Chondrocyte (in vitro differentiated cells): ENCODE data around the gene TLDC2. TPM values are rescaled to one million over a fixed set of nuclear protein-coding genes. Genes with fewer than 3 reads are reported as not detected.
"Not testable (repeated sequence)": the region's sequence is repeated elsewhere in the genome, so short reads cannot be mapped to it uniquely, and the experiment has no call there.

Source experiments
- DNase-seq: peaks from one replicate; pipeline ENCODE4 v3.0.0; 2021; ENCODE audit warnings: mixed read lengths, low spot score
- H3K27ac Mint-ChIP-seq: one replicate; pipeline ENCODE4 v1.8.0; 2021; ENCODE audit warnings: mild to moderate bottlenecking, moderate library complexity, mixed read lengths; ENCODE audit not compliant: unreplicated experiment
- H3K27me3 Mint-ChIP-seq: 2 replicates; pipeline ENCODE4 v1.8.0; 2021; ENCODE audit warnings: low read depth, mixed read lengths
- H3K36me3 Mint-ChIP-seq: 2 replicates; pipeline ENCODE4 v1.8.0; 2021; ENCODE audit warnings: low read depth, mixed read lengths
- H3K4me1 Mint-ChIP-seq: 2 replicates; pipeline ENCODE4 v1.8.0; 2021; ENCODE audit warnings: low read depth, mild to moderate bottlenecking, mixed read lengths
- H3K4me3 Mint-ChIP-seq: one replicate; pipeline ENCODE4 v1.8.0; 2021; ENCODE audit warnings: mild to moderate bottlenecking, moderate library complexity, mixed read lengths; ENCODE audit not compliant: unreplicated experiment
- H3K9me3 Mint-ChIP-seq: 2 replicates; pipeline ENCODE4 v1.8.0; 2021; ENCODE audit warnings: low read depth, mixed read lengths
- total RNA-seq: library from RNA; stranded (reverse); gene quantifications from 3 replicates; pipeline ENCODE4 v1.2.1, GENCODE V29; 2021
- TF ChIP-seq, protein P1 (sequence below): fragments of 200-600 bp; sonication (generic); IDR thresholded peaks from 2 replicates; pipeline ENCODE4 v1.5.0; 2021; ENCODE audit warnings: antibody characterized with exemption, mild to moderate bottlenecking, moderate library complexity

Gene TLDC2
- total RNA-seq, 1 donor from 2014 or later: not detected

DNA sequence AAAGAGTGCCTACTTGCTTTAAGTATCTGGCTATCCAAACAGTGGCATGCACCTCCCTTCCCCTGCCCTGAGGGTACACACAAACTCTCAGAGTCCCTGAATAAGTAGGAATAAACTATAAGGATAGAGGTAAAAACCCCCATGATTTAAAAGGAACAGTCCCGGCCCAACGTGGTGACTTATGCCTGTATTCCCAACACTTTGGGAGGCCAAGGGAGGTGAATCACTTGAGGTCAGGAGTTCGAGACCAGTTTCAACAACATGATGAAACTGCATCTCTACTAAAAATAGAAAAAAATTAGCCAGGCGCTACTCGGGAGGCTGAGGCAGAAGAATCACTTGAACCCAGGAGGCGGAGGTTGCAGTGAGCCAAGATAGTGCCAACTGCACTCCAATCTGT lies 53.4 kb downstream of the TLDC2 start:
- TF ChIP-seq, protein P1, sequence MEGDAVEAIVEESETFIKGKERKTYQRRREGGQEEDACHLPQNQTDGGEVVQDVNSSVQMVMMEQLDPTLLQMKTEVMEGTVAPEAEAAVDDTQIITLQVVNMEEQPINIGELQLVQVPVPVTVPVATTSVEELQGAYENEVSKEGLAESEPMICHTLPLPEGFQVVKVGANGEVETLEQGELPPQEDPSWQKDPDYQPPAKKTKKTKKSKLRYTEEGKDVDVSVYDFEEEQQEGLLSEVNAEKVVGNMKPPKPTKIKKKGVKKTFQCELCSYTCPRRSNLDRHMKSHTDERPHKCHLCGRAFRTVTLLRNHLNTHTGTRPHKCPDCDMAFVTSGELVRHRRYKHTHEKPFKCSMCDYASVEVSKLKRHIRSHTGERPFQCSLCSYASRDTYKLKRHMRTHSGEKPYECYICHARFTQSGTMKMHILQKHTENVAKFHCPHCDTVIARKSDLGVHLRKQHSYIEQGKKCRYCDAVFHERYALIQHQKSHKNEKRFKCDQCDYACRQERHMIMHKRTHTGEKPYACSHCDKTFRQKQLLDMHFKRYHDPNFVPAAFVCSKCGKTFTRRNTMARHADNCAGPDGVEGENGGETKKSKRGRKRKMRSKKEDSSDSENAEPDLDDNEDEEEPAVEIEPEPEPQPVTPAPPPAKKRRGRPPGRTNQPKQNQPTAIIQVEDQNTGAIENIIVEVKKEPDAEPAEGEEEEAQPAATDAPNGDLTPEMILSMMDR: no peak
- H3K4me1 Mint-ChIP-seq: no peaks in the 10 kb centered on the region
- H3K27ac Mint-ChIP-seq: peak overlapping the region; percentile 49
- DNase-seq: no peak
- H3K9me3 Mint-ChIP-seq: no peaks in the 10 kb centered on the region
- H3K4me3 Mint-ChIP-seq: no peak overlapping the region
- H3K36me3 Mint-ChIP-seq: peaks cover 3% of the 10 kb centered on the region
- no peaks in the 10 kb centered on the region for H3K27me3 Mint-ChIP-seq

DNA sequence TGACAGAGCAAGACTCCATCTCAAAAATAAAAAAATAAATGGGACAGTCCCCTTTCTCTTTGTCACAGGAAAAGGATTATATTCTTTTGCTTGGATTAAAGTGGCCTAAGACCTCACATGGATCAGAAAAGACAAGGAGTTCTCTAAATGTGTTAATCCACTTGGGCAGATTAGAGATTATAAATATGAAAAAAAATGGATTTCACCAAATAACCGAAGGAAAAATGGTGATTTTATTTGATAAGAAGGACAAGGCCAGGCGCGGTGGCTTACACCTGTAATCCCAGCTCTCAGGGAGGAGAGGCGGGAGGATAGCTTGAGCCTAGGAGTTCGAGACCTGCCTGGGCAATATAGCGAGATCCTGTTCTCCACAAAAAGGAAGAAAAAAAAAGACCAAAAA lies 53.8 kb downstream of the TLDC2 start:
- no peak for DNase-seq
- TF ChIP-seq, protein P1: no peak
- Mint-ChIP-seq H3K27ac (no peak overlapping the region), H3K27me3 (no peaks in the 10 kb centered on the region), H3K4me1 (no peaks in the 10 kb centered on the region), H3K4me3 (no peak overlapping the region), H3K36me3 (peaks cover 3% of the 10 kb centered on the region), H3K9me3 (no peaks in the 10 kb centered on the region)

DNA sequence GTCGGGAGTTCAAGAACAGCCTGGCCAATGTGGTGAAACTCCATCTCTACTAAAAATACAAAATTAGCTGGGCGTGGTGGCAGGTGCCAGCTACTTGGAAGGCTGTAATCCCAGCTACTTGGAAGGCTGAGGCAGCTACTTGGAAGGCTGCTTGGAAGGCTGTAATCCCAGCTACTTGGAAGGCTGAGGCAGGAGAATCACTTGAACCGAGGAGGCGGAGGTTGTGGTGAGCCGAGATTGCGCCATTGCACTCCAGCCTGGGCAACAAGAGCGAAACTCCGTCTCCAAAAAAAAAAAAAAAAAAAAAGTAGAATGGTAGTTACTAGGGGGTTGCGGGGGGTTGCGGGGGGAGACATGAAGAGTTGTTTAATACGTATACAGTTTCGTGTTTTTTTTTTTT lies 56.1 kb downstream of the TLDC2 start:
- not testable (repeated sequence) for H3K4me3 Mint-ChIP-seq, H3K36me3 Mint-ChIP-seq, DNase-seq, H3K9me3 Mint-ChIP-seq, H3K27ac Mint-ChIP-seq, H3K4me1 Mint-ChIP-seq, H3K27me3 Mint-ChIP-seq

DNA sequence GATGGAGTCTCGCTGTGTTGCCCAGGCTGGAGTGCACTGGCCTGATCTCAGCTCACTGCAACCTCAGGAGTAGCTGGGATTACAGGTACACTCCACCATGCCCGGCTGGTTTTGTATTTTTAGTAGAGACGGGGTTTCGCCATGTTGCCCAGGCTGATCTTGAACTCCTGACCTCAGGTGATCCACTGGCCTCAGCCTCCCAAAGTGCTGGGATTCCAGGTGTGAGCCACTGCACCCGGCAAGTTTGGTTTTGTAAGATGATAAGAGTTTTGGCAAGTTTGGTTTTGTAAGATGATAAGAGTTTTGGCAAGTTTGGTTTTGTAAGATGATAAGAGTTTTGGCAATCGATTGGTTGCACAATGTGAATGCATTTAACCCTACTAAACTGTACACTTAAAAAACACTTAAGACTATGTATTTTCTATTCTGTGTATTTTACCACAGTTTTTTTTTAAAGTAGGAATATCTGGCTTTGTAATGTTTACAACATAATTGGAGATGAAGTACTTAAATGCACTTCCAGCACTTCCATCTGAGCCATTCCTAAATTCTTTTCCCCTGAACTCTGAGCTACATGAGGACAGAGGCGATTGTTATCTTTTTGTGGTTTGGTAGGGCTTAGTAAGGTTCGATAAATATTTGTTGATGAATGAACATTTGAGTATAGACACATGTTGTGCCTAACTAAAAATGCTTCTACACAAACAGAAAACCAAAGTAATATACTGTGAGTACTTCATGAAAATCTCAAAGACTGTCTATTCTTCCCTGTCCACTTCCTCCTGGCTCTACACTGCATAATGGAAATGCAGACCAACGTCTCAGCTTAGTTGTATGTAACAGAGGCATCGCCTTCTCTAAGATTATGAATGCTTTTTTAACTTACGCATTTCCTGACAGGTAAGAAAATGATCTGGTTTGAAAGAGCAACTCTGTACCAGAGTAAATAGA lies 56.8 kb downstream of the TLDC2 start:
- H3K9me3 Mint-ChIP-seq: no peaks in the 10 kb centered on the region
- H3K36me3 Mint-ChIP-seq: peaks cover 3% of the 10 kb centered on the region
- peaks cover 4% of the 10 kb centered on the region for H3K4me1 Mint-ChIP-seq
- H3K27ac Mint-ChIP-seq: no peak overlapping the region
- H3K4me3 Mint-ChIP-seq: no peak overlapping the region
- no peaks in the 10 kb centered on the region for H3K27me3 Mint-ChIP-seq
- DNase-seq: no peak
- TF ChIP-seq, protein P1: no peak

DNA sequence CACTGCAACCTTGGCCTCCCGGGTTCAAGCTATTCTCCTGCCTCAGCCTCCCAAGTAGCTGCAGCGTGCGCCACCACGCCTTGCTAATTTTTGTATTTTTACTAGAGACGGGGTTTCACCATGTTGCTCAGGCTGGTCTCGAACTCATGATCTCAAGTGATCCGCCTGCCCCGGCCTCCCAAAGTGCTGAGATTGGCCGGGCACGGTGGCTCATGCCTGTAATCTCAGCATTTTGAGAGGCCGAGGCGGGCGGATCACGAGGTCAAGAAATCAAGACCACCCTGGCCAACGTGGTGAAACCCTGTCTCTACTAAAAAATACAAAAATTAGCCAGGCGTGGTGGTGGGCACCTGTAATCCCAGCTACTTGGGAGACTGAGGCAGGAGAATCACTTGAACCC lies 57.6 kb downstream of the TLDC2 start:
- H3K4me3 Mint-ChIP-seq, H3K27ac Mint-ChIP-seq, H3K4me1 Mint-ChIP-seq, H3K9me3 Mint-ChIP-seq, H3K27me3 Mint-ChIP-seq, DNase-seq, H3K36me3 Mint-ChIP-seq: not testable (repeated sequence)

DNA sequence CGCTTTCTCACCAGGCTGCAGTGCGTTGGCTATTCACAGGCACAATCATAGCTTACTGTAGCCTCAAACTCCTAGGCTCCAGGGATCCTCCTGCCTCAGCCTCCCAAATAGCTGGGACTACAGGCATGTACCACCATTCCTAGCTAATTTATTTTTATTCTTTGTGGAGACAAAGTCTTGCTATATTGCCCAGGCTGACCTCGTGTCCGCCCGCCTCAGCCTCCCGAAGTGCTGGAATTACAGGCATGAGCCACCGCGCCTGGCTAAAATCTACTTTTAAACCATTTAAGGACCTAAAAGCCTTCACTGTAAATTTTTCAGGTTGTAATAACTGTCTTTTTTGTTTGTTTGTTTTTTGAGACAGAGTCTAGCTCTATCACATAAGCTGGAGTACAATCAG lies 60.4 kb downstream of the TLDC2 start:
- Mint-ChIP-seq H3K27me3 (no peaks in the 10 kb centered on the region), H3K9me3 (no peaks in the 10 kb centered on the region), H3K4me3 (no peak overlapping the region), H3K36me3 (no peaks in the 10 kb centered on the region), H3K4me1 (peaks cover 4% of the 10 kb centered on the region), H3K27ac (no peak overlapping the region)
- DNase-seq: no peak
- TF ChIP-seq, protein P1: no peak

DNA sequence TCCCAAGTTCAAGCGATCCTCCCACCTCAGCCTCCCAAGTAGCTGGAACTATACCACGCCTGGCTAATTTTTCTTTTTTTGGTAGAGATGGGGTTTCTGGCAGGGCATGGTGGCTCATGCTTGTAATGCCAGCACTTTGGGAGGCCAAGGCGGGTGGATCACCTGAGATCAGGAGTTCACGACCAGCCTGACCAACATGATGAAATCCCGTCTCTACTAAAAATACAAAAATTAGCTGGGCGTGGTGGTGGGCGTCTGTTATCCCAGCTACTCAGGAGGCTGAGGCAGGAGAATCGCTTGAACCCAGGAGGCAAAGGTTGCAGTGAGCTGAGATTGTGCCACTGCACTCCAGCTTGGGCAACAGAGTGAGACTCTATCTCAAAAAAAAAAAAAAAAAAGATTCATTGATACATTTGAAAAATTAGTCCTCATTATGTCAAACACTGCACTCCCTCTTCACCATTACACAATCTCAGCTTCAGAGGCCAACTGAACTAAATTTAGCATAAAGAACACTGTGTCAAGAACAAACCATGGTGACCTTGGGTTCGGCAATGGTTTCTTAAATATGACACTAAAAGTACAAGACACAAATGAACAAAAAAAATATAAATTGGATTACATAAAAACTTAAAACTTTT lies 60.9 kb downstream of the TLDC2 start:
- not testable (repeated sequence) for H3K27ac Mint-ChIP-seq, H3K4me3 Mint-ChIP-seq, H3K27me3 Mint-ChIP-seq, DNase-seq, H3K9me3 Mint-ChIP-seq, H3K4me1 Mint-ChIP-seq, H3K36me3 Mint-ChIP-seq
